Mesothelial cell of epicardium (in vitro differentiated cells): Measurements from ENCODE around the gene KCNMA1. TPM values are rescaled to one million over a fixed set of nuclear protein-coding genes. Genes with fewer than 3 reads are reported as not detected.
A peak's percentile ranks its signal among the peaks of the same experiment; 100 is the strongest.
"Not testable (repeated sequence)": the region's sequence is repeated elsewhere in the genome, so short reads cannot be mapped to it uniquely, and the experiment has no call there.

Source experiments
- DNase-seq, 2 experiments: peaks; one replicate each; pipeline ENCODE4 v3.0.0; 2021; ENCODE audit warnings: low spot score in 2 of 2; ENCODE audit not compliant: unreplicated experiment in 2 of 2
- H3K27ac Mint-ChIP-seq: 2 replicates; pipeline ENCODE4 v1.8.0; 2021; ENCODE audit warnings: mixed read lengths
- H3K27me3 Mint-ChIP-seq: 2 replicates; pipeline ENCODE4 v1.8.0; 2021; ENCODE audit warnings: low read depth, mixed read lengths
- H3K36me3 Mint-ChIP-seq: 2 replicates; pipeline ENCODE4 v1.8.0; 2021; ENCODE audit warnings: mixed read lengths
- H3K4me1 Mint-ChIP-seq: 2 replicates; pipeline ENCODE4 v1.8.0; 2021; ENCODE audit warnings: mixed read lengths
- H3K4me3 Mint-ChIP-seq: 2 replicates; pipeline ENCODE4 v1.8.0; 2021; ENCODE audit warnings: mild to moderate bottlenecking, moderate library complexity, mixed read lengths
- H3K9me3 Mint-ChIP-seq: 2 replicates; pipeline ENCODE4 v1.8.0; 2021; ENCODE audit warnings: mixed read lengths
- CTCF ChIP-seq: fragments of 200-600 bp; sonication (generic); IDR thresholded peaks from one replicate; pipeline ENCODE4 v1.5.0; 2021; ENCODE audit warnings: antibody characterized with exemption; ENCODE audit not compliant: unreplicated experiment
- total RNA-seq: library from RNA; stranded (reverse); gene quantifications from 3 replicates; pipeline ENCODE4 v1.2.1, GENCODE V29; 2021

The KCNMA1 gene
- total RNA-seq, 1 donor from 2014 or later = 44.0 TPM

- H3K27ac Mint-ChIP-seq = peak overlapping the region; percentile 77
- DNase-seq = no peak
- TF ChIP-seq CTCF = no peak
- peaks cover 8% of the 10 kb centered on the region for H3K9me3 Mint-ChIP-seq
- no peak overlapping the region for H3K4me3 Mint-ChIP-seq
- H3K27me3 Mint-ChIP-seq = no peaks in the 10 kb centered on the region
- peaks cover 3% of the 10 kb centered on the region for H3K36me3 Mint-ChIP-seq
- peaks cover 18% of the 10 kb centered on the region for H3K4me1 Mint-ChIP-seq
Observed at GRCh38 chr10:77664008-77664407, 26.4 kb upstream of the KCNMA1 start.

GRCh38 chr10:77661674-77662073 lies 24.1 kb upstream of the KCNMA1 start:
- Mint-ChIP-seq H3K27me3 (no peaks in the 10 kb centered on the region), H3K4me3 (no peak overlapping the region), H3K4me1 (peaks cover 18% of the 10 kb centered on the region), H3K9me3 (peaks cover 23% of the 10 kb centered on the region), H3K27ac (no peak overlapping the region), H3K36me3 (peaks cover 13% of the 10 kb centered on the region)
- DNase-seq = no peak
- no peak for TF ChIP-seq CTCF

DNA sequence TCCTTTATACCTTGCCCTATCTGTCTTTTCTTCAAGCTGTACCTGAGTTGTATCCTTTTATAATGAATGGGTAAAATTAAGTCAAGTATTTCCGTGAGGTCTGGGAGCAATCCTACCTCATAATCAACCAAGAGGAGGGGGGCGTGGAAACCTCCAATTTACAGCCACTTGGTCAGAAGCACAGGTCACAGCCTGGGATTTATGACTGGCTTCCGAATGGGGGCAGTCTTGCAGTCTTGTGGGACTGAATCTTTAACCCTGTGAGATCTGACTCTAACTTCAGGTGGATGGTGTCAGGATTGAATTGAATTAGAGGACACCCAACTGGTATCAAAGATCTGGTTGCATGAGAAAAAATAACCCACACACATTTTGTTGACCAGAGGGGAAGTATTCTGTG lies 23.5 kb upstream of the KCNMA1 start:
- peaks cover 23% of the 10 kb centered on the region for H3K9me3 Mint-ChIP-seq
- no peak overlapping the region for H3K27ac Mint-ChIP-seq
- H3K4me1 Mint-ChIP-seq = peaks cover 18% of the 10 kb centered on the region
- TF ChIP-seq CTCF = no peak
- DNase-seq = no peak
- peaks cover 13% of the 10 kb centered on the region for H3K36me3 Mint-ChIP-seq
- no peak overlapping the region for H3K4me3 Mint-ChIP-seq
- H3K27me3 Mint-ChIP-seq = no peaks in the 10 kb centered on the region

DNA sequence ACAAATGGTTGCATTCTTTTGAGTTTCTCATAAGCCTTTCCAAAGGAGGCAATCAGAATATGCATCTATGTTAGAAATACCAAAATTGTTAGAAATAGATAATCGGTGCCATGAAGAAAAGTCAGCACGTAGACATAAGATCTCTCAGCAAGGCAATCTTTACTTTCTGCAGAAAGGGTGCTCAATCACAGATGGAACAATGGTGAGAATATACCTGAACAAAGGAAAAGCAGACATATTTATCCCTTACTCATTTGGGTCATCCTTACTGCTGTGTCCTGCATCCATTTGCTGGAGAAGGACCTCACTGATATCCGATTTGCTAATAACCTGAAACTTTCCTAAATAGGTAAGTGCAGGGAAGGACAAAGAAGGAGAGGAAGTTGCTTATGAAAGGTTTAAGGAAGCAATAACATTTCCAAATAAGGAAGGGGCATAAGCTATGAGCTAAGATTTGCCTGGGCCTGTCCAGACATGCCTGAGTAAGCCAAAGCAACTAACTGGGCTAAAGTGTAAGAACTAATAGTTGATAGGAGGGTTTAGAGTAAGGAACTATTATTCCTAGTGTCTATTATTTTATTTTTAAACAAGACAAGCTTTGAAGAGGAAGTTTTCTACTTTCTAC lies 21.6 kb upstream of the KCNMA1 start:
- H3K27me3 Mint-ChIP-seq, H3K4me3 Mint-ChIP-seq, H3K27ac Mint-ChIP-seq, DNase-seq: not testable (repeated sequence)
- Mint-ChIP-seq H3K4me1 (peaks cover 13% of the 10 kb centered on the region), H3K9me3 (peaks cover 23% of the 10 kb centered on the region), H3K36me3 (peaks cover 13% of the 10 kb centered on the region)

- H3K27ac Mint-ChIP-seq = no peak overlapping the region
Observed at GRCh38 chr10:77653210-77653609, 15.6 kb upstream of the KCNMA1 start.

More at GRCh38 chr10:77653210-77653609, 15.6 kb upstream of the KCNMA1 start:
- H3K4me3 Mint-ChIP-seq = no peak overlapping the region
- no peaks in the 10 kb centered on the region for H3K27me3 Mint-ChIP-seq
- H3K4me1 Mint-ChIP-seq = peaks cover 2% of the 10 kb centered on the region
- peaks cover 6% of the 10 kb centered on the region for H3K36me3 Mint-ChIP-seq
- H3K9me3 Mint-ChIP-seq = peaks cover 21% of the 10 kb centered on the region
- DNase-seq = no peak
- no peak for TF ChIP-seq CTCF
